Endothelial cell of umbilical vein (primary cell): ENCODE data around the gene DXO. TPM values are rescaled to one million over a fixed set of nuclear protein-coding genes. Genes with fewer than 3 reads are reported as not detected.

Source experiments
- BruUV-seq: library from RNA; stranded (reverse); fragments of 400-500 nt; replicated peaks from 2 replicates; lab custom pipeline; 2021; lab: Mats Ljungman, UMichigan
- CTCF ChIA-PET: fragments of 300-600, 350-600 bp; sonication (Branson Sonifier 250); formaldehyde crosslinking; loops from one replicate; lab custom pipeline; 2021; ENCODE audit warnings: antibody characterized with exemption, inconsistent platforms; lab: Charles Lee
- POLR2A ChIA-PET: fragments of 300-600, 350-600 bp; sonication (Branson Sonifier 250); formaldehyde crosslinking; loops from one replicate; lab custom pipeline; 2021; ENCODE audit warnings: antibody characterized with exemption, inconsistent platforms; lab: Charles Lee
- DNase-seq: peaks from one replicate; pipeline ENCODE4 v3.0.0-alpha.2; 2011; ENCODE audit warnings: low read depth, low spot score
- FAIRE-seq: peaks from 2 replicates; lab custom pipeline; 2011; peaks lifted over from hg19 to GRCh38; lab: Jason Lieb, UNC
- H2AFZ ChIP-seq: 2 replicates; pipeline ENCODE4 v1.6.0; 2012; ENCODE audit warnings: low read depth, low read length, control low read depth, inconsistent platforms
- H3K27ac ChIP-seq: 2 replicates; pipeline ENCODE4 v1.5.1; 2011; ENCODE audit warnings: low read depth, mild to moderate bottlenecking, control low read depth, low read length, moderate library complexity; ENCODE audit not compliant: insufficient read depth
- H3K27me3 ChIP-seq, 2 experiments: 2 replicates each; pipeline versions ENCODE4 v1.6.0 to v1.6.1; 2011; ENCODE audit warnings: low read length in 2 of 2, mixed read lengths in 1 of 2; ENCODE audit not compliant: control insufficient read depth in 2 of 2, insufficient read depth in 2 of 2
- H3K36me3 ChIP-seq, 2 experiments: 2 replicates in 1 of 2; 3 replicates in 1 of 2; pipeline ENCODE4 v1.5.1; 2011; ENCODE audit warnings: low read length in 2 of 2, mild to moderate bottlenecking in 1 of 2, moderate library complexity in 1 of 2; ENCODE audit not compliant: control insufficient read depth in 2 of 2, insufficient read depth in 2 of 2; ENCODE audit errors: extremely low read depth in 1 of 2
- H3K4me1 ChIP-seq: 3 replicates; pipeline ENCODE4 v1.5.1; 2011; ENCODE audit warnings: mild to moderate bottlenecking, low read length; ENCODE audit not compliant: control insufficient read depth, insufficient read depth; ENCODE audit errors: extremely low read depth
- H3K4me2 ChIP-seq: 2 replicates; pipeline ENCODE4 v1.6.1; 2011; ENCODE audit warnings: low read length, control low read depth, mixed read lengths; ENCODE audit not compliant: insufficient read depth
- H3K4me3 ChIP-seq, 3 experiments: fragments of 200-600 bp in 1 of 3; sonication (generic), shearing (Covaris generic) in 1 of 3; replicated peaks in 1 of 3; 2 replicates each; pipeline ENCODE4 v1.5.1; 2011 to 2016; ENCODE audit warnings: control low read depth in 3 of 3, low read length in 3 of 3, mild to moderate bottlenecking in 2 of 3, inconsistent platforms in 1 of 3, low read depth in 1 of 3, moderate library complexity in 1 of 3; ENCODE audit not compliant: insufficient read depth in 1 of 3
- H3K79me2 ChIP-seq: 2 replicates; pipeline ENCODE4 v1.6.0; 2012; ENCODE audit warnings: low read length, inconsistent platforms; ENCODE audit not compliant: control insufficient read depth, insufficient read depth
- H3K9ac ChIP-seq: replicated peaks from 2 replicates; pipeline ENCODE3; 2011; ENCODE audit warnings: low read length, control low read depth; ENCODE audit not compliant: insufficient read depth; ENCODE audit errors: extremely low read depth
- H3K9me1 ChIP-seq: replicated peaks from 3 replicates; pipeline ENCODE4 v1.6.0; 2011; ENCODE audit warnings: mild to moderate bottlenecking, low read length; ENCODE audit not compliant: control insufficient read depth, insufficient read depth; ENCODE audit errors: extremely low read depth
- H3K9me3 ChIP-seq: replicated peaks from 2 replicates; pipeline ENCODE4 v1.5.1; 2012; ENCODE audit warnings: low read length, inconsistent platforms; ENCODE audit not compliant: control insufficient read depth, insufficient read depth
- H4K20me1 ChIP-seq: replicated peaks from 2 replicates; pipeline ENCODE3; 2011; ENCODE audit warnings: mild to moderate bottlenecking, low read length; ENCODE audit not compliant: control insufficient read depth, insufficient read depth; ENCODE audit errors: extremely low read depth
- EZH2 ChIP-seq: IDR thresholded peaks from 2 replicates; pipeline ENCODE4 v1.6.1; 2012; ENCODE audit warnings: borderline replicate concordance, low read depth, mild to moderate bottlenecking, moderate library complexity, low read length, inconsistent platforms; ENCODE audit not compliant: severe bottlenecking
- FOS ChIP-seq: IDR thresholded peaks from 2 replicates; pipeline ENCODE4 v1.6.1; 2011; ENCODE audit warnings: mild to moderate bottlenecking, low read length, moderate library complexity, borderline replicate concordance; ENCODE audit not compliant: insufficient read depth
- GATA2 ChIP-seq: IDR thresholded peaks from 2 replicates; pipeline ENCODE4 v1.7.0; 2011; ENCODE audit warnings: low read depth, mild to moderate bottlenecking, moderate library complexity, mixed read lengths, low read length; ENCODE audit not compliant: insufficient read length, insufficient read depth
- JUN ChIP-seq: IDR thresholded peaks from 2 replicates; pipeline ENCODE4 v1.6.1; 2011; ENCODE audit warnings: borderline replicate concordance, low read depth; ENCODE audit not compliant: insufficient read length, insufficient read depth
- MYC ChIP-seq: IDR thresholded peaks from one replicate; pipeline ENCODE4 v1.6.1; 2011; ENCODE audit warnings: mild to moderate bottlenecking, low read depth, low read length
- POLR2A ChIP-seq: IDR thresholded peaks from 2 replicates; pipeline ENCODE4 v1.6.1; 2012; ENCODE audit warnings: low read depth, mild to moderate bottlenecking, control low read depth, low read length
- POLR2AphosphoS5 ChIP-seq: IDR thresholded peaks from 2 replicates; pipeline ENCODE4 v1.6.1; 2012; ENCODE audit warnings: low read depth, mild to moderate bottlenecking, control low read depth, low read length, moderate library complexity; ENCODE audit not compliant: insufficient read depth
- dilution Hi-C: fragments of 300-500 bp; cut with MboI; formaldehyde crosslinking; loops from one replicate; pipeline ENCODE4 v1.15.0; 2019; ENCODE audit warnings: low sequenced_read_pairs; ENCODE audit not compliant: extremely low pct_ligation_motif_present
- intact Hi-C: fragments of 100-400 bp; cut with micrococcal nuclease; formaldehyde crosslinking; loops from one replicate; pipeline ENCODE4 v1.10.0; 2022
- polyA plus RNA-seq, 4 experiments: library from polyadenylated mRNA; depleted of rRNA in 3 of 4; stranded (reverse) in 3 of 4; unstranded in 1 of 4; fragments of >200 nt; gene quantifications; 2 replicates each; pipeline versions ENCODE4 v1.2.1 to v1.2.3, GENCODE V29; 2011 to 2012; ENCODE audit warnings: missing spikeins in 1 of 4
- total RNA-seq: library from RNA; stranded (reverse); gene quantifications from 2 replicates; pipeline ENCODE4 v1.2.3, GENCODE V29; 2021
- TF ChIP-seq, protein P1 (sequence below): IDR thresholded peaks from 2 replicates; pipeline ENCODE4 v1.6.1; 2011; ENCODE audit not compliant: insufficient read depth, insufficient read length
- TF ChIP-seq, protein P2 (sequence below), 2 donors: IDR thresholded peaks; 1 replicate in 1 of 2; 2 replicates in 1 of 2; pipeline ENCODE4 v1.5.1; 2011; ENCODE audit warnings: low read length in 2 of 2, mild to moderate bottlenecking in 2 of 2, moderate library complexity in 2 of 2, control low read depth in 1 of 2, inconsistent platforms in 1 of 2, low read depth in 1 of 2; ENCODE audit not compliant: insufficient read depth in 1 of 2; ENCODE audit errors: extremely low read depth in 1 of 2

The DXO gene
- total and polyA plus RNA-seq, 2 donors (not counting 3 experiments of a cell fraction or from before 2014, with no cell fraction given) = 20.7 to 34.9 TPM

DNA sequence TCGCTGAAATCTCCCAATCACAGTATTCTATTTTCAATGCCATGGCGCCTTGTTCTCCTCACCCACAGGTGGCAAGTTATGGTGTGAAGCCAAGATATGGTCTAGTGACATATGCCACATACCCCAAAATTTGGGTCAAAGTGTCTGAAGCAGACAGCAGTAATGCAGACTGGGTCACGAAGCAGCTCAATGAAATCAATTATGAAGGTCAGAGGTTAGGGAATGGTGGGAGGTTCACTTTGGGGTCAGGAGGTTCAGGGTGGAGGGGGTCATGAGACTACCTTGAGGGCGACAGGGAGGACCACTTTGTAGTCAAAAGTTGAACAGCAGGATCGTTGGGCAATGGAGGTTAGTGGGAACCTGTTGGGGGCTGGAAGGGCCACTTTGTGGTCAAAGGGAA, 23.6 kb downstream of the DXO start:
- H3K9me3 ChIP-seq = no peaks in the 10 kb centered on the region
- no peaks in the 10 kb centered on the region for H3K79me2 ChIP-seq
- H3K9ac ChIP-seq = no peak overlapping the region
- ChIA-PET CTCF (no interaction called here), POLR2A (no interaction called here)
- H3K27ac ChIP-seq = no peak overlapping the region
- H3K4me1 ChIP-seq = peaks cover 3% of the 10 kb centered on the region
- no peaks in the 10 kb centered on the region for H3K9me1 ChIP-seq
- H2AFZ ChIP-seq = no peak overlapping the region
- H3K4me3 ChIP-seq = no peak overlapping the region
- H3K36me3 ChIP-seq = peaks cover 12 to 13% of the 10 kb centered on the region in 2 experiments
- H3K27me3 ChIP-seq = peaks cover 0 to 5% of the 10 kb centered on the region in 2 experiments
- no peak for FAIRE-seq
- no peak for DNase-seq
- TF ChIP-seq JUN (no peak), POLR2AphosphoS5 (no peak), MYC (no peak)
- TF ChIP-seq, protein P1, sequence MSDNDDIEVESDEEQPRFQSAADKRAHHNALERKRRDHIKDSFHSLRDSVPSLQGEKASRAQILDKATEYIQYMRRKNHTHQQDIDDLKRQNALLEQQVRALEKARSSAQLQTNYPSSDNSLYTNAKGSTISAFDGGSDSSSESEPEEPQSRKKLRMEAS = no peak
- dilution Hi-C loops (no loop called here), intact Hi-C loops (no loop called here)
- H4K20me1 ChIP-seq = no peaks in the 10 kb centered on the region
- no peak overlapping the region for H3K4me2 ChIP-seq
- no TSS peak for BruUV-seq

DNA sequence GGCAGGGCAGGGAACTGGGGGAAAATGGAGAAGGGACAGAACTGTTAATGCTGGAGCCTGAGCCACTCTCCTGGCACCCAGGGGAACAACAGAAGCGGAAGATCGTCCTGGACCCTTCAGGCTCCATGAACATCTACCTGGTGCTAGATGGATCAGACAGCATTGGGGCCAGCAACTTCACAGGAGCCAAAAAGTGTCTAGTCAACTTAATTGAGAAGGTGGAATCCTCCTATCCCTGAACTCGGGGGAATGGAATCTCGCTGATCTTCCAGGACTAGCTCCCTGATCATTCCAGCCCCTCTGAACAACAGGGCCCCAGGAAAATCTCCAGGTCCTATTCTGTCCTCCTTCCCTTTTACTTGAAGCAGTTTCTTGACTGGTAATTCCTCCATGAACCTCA, 24.1 kb downstream of the DXO start:
- dilution Hi-C loops = no loop called here
- CTCF ChIA-PET = no interaction called here
- no peak overlapping the region for H3K4me2 ChIP-seq

More for the DNA sequence above, 24.1 kb downstream of the DXO start:
- Histone ChIP-seq H4K20me1 (no peaks in the 10 kb centered on the region), H2AFZ (no peak overlapping the region), H3K36me3 (peaks cover 11% of the 10 kb centered on the region in 2 experiments), H3K27ac (no peak overlapping the region), H3K4me3 (no peak overlapping the region), H3K27me3 (peaks cover 0 to 6% of the 10 kb centered on the region in 2 experiments), H3K9ac (no peak overlapping the region), H3K9me1 (no peaks in the 10 kb centered on the region), H3K4me1 (peaks cover 3% of the 10 kb centered on the region), H3K9me3 (no peaks in the 10 kb centered on the region), H3K79me2 (no peaks in the 10 kb centered on the region)
- DNase-seq (no peak), FAIRE-seq (no peak)
- no TSS peak for BruUV-seq
- intact Hi-C loops = no loop called here
- POLR2A ChIA-PET = no interaction called here
- TF ChIP-seq JUN = no peak
- TF ChIP-seq, protein P2, sequence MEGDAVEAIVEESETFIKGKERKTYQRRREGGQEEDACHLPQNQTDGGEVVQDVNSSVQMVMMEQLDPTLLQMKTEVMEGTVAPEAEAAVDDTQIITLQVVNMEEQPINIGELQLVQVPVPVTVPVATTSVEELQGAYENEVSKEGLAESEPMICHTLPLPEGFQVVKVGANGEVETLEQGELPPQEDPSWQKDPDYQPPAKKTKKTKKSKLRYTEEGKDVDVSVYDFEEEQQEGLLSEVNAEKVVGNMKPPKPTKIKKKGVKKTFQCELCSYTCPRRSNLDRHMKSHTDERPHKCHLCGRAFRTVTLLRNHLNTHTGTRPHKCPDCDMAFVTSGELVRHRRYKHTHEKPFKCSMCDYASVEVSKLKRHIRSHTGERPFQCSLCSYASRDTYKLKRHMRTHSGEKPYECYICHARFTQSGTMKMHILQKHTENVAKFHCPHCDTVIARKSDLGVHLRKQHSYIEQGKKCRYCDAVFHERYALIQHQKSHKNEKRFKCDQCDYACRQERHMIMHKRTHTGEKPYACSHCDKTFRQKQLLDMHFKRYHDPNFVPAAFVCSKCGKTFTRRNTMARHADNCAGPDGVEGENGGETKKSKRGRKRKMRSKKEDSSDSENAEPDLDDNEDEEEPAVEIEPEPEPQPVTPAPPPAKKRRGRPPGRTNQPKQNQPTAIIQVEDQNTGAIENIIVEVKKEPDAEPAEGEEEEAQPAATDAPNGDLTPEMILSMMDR (IDR thresholded peaks at IDR 0.05; ENCODE audit: extremely low read depth in 1 of 2, insufficient read depth in 1 of 2, low read depth in 1 of 2, low read length in 2 of 2) = no peak
- no peak for TF ChIP-seq FOS
- TF ChIP-seq POLR2AphosphoS5 = no peak
- no peak for TF ChIP-seq GATA2
- no peak for TF ChIP-seq MYC
- TF ChIP-seq POLR2A = no peak
- no peak for TF ChIP-seq EZH2
- TF ChIP-seq, protein P1 = no peak
